Stimulated activated naive CD8-positive, alpha-beta T cell treated with anti-CD3 and anti-CD28 coated beads, Interleukin-15, amount 100 ng/mL, for 72 hours (primary cell): ENCODE measurements around the gene IL13RA2.

Source experiments
- ATAC-seq: fragments of 150-1000 bp; cut with Tn5 transposase; 2 replicates; pipeline ENCODE4 v1.10.0; 2021; ENCODE audit warnings: mild to moderate bottlenecking, moderate library complexity
- DNase-seq, 2 donors: peaks; one replicate each; pipeline ENCODE4 v3.0.0; 2021 to 2022
- H3K27ac Mint-ChIP-seq, 2 donors: one replicate each; pipeline ENCODE4 v1.8.0; 2022; ENCODE audit warnings: mild to moderate bottlenecking in 2 of 2, mixed read lengths in 2 of 2, moderate library complexity in 2 of 2
- H3K27me3 Mint-ChIP-seq: one replicate; pipeline ENCODE4 v1.8.0; 2022; ENCODE audit warnings: mixed read lengths
- H3K4me1 Mint-ChIP-seq: one replicate; pipeline ENCODE4 v1.8.0; 2022; ENCODE audit warnings: mild to moderate bottlenecking, mixed read lengths
- H3K4me3 Mint-ChIP-seq, 2 donors: one replicate each; pipeline ENCODE4 v1.8.0; 2022; ENCODE audit warnings: mild to moderate bottlenecking in 2 of 2, mixed read lengths in 2 of 2, moderate library complexity in 1 of 2
- H3K9me3 Mint-ChIP-seq, 2 donors: one replicate each; pipeline ENCODE4 v1.8.0; 2022; ENCODE audit warnings: mixed read lengths in 2 of 2

The IL13RA2 gene

GRCh38 chrX:115017455-115017854 lies at the start of gene IL13RA2:
TSS of gene IL13RA2 (minus strand) at chrX:115017616. CDS start at chrX:115017269, 347 bp downstream.
- no peaks in the 10 kb centered on the region for H3K4me1 Mint-ChIP-seq
- no peaks in the 10 kb centered on the region for H3K9me3 Mint-ChIP-seq
- ATAC-seq (no peak), DNase-seq (no peak)
- H3K27me3 Mint-ChIP-seq: no peaks in the 10 kb centered on the region
- no peak within 1 kb of the TSS for H3K4me3 Mint-ChIP-seq
- no peak within 1 kb of the TSS for H3K27ac Mint-ChIP-seq

GRCh38 chrX:115065304-115065703 lies 47.9 kb upstream of the IL13RA2 start:
- Mint-ChIP-seq H3K4me1 (no peaks in the 10 kb centered on the region), H3K4me3 (no peak overlapping the region), H3K27ac (no peak overlapping the region), H3K27me3 (no peaks in the 10 kb centered on the region), H3K9me3 (peaks cover 0 to 8% of the 10 kb centered on the region in 2 donors)
- no peak for DNase-seq
- no peak for ATAC-seq

- H3K9me3 Mint-ChIP-seq: peaks cover 3 to 13% of the 10 kb centered on the region in 2 donors
- DNase-seq: no peak
Observed at GRCh38 chrX:115060013-115060412, 42.6 kb upstream of the IL13RA2 start.

GRCh38 chrX:115058276-115058675 lies 40.9 kb upstream of the IL13RA2 start:
- DNase-seq: no peak
- H3K4me1 Mint-ChIP-seq: no peaks in the 10 kb centered on the region

More at GRCh38 chrX:115060013-115060412, 42.6 kb upstream of the IL13RA2 start:
- Mint-ChIP-seq H3K4me1 (no peaks in the 10 kb centered on the region), H3K27me3 (no peaks in the 10 kb centered on the region), H3K4me3 (no peak overlapping the region), H3K27ac (no peak overlapping the region)
- no peak for ATAC-seq

GRCh38 chrX:115054876-115055275 lies 37.5 kb upstream of the IL13RA2 start:
- DNase-seq (no peak), ATAC-seq (no peak)
- H3K9me3 Mint-ChIP-seq: peaks cover 3 to 9% of the 10 kb centered on the region in 2 donors
- no peak overlapping the region for H3K4me3 Mint-ChIP-seq
- H3K27me3 Mint-ChIP-seq: no peaks in the 10 kb centered on the region
- no peak overlapping the region for H3K27ac Mint-ChIP-seq
- H3K4me1 Mint-ChIP-seq: no peaks in the 10 kb centered on the region

More at GRCh38 chrX:115058276-115058675, 40.9 kb upstream of the IL13RA2 start:
- H3K4me3 Mint-ChIP-seq: no peak overlapping the region
- H3K27ac Mint-ChIP-seq: no peak overlapping the region
- H3K9me3 Mint-ChIP-seq: peaks cover 3 to 14% of the 10 kb centered on the region in 2 donors
- H3K27me3 Mint-ChIP-seq: no peaks in the 10 kb centered on the region
- no peak for ATAC-seq

GRCh38 chrX:115053223-115053622 lies 35.8 kb upstream of the IL13RA2 start:
- Mint-ChIP-seq H3K27ac (no peak overlapping the region), H3K4me1 (no peaks in the 10 kb centered on the region), H3K9me3 (peaks cover 3 to 9% of the 10 kb centered on the region in 2 donors), H3K27me3 (no peaks in the 10 kb centered on the region), H3K4me3 (no peak overlapping the region)
- ATAC-seq (no peak), DNase-seq (no peak)

- no peak for ATAC-seq
- H3K4me1 Mint-ChIP-seq: no peaks in the 10 kb centered on the region
Observed at GRCh38 chrX:115047715-115048114, 30.3 kb upstream of the IL13RA2 start.

GRCh38 chrX:115047181-115047580 lies 29.8 kb upstream of the IL13RA2 start:
- no peak for DNase-seq
- Mint-ChIP-seq H3K4me3 (no peak overlapping the region), H3K27ac (no peak overlapping the region), H3K4me1 (no peaks in the 10 kb centered on the region), H3K9me3 (no peaks in the 10 kb centered on the region), H3K27me3 (no peaks in the 10 kb centered on the region)
- ATAC-seq: no peak

More at GRCh38 chrX:115047715-115048114, 30.3 kb upstream of the IL13RA2 start:
- no peak for DNase-seq
- H3K27me3 Mint-ChIP-seq: no peaks in the 10 kb centered on the region
- H3K4me3 Mint-ChIP-seq: no peak overlapping the region
- no peaks in the 10 kb centered on the region for H3K9me3 Mint-ChIP-seq
- H3K27ac Mint-ChIP-seq: no peak overlapping the region

- no peaks in the 10 kb centered on the region for H3K9me3 Mint-ChIP-seq
- no peak overlapping the region for H3K4me3 Mint-ChIP-seq
- no peaks in the 10 kb centered on the region for H3K4me1 Mint-ChIP-seq
- DNase-seq (no peak), ATAC-seq (no peak)
- no peaks in the 10 kb centered on the region for H3K27me3 Mint-ChIP-seq
- no peak overlapping the region for H3K27ac Mint-ChIP-seq
Observed at GRCh38 chrX:115040417-115040816, 23.0 kb upstream of the IL13RA2 start.

GRCh38 chrX:115038406-115038805 lies 21.0 kb upstream of the IL13RA2 start:
- no peaks in the 10 kb centered on the region for H3K27me3 Mint-ChIP-seq
- no peaks in the 10 kb centered on the region for H3K9me3 Mint-ChIP-seq
- H3K4me1 Mint-ChIP-seq: no peaks in the 10 kb centered on the region
- no peak overlapping the region for H3K27ac Mint-ChIP-seq
- no peak overlapping the region for H3K4me3 Mint-ChIP-seq
- ATAC-seq: no peak
- DNase-seq: no peak

GRCh38 chrX:115036029-115036428 lies 18.6 kb upstream of the IL13RA2 start:
- no peak overlapping the region for H3K27ac Mint-ChIP-seq
- ATAC-seq: no peak
- no peaks in the 10 kb centered on the region for H3K4me1 Mint-ChIP-seq
- H3K27me3 Mint-ChIP-seq: no peaks in the 10 kb centered on the region
- no peaks in the 10 kb centered on the region for H3K9me3 Mint-ChIP-seq
- H3K4me3 Mint-ChIP-seq: no peak overlapping the region
- DNase-seq: no peak

- Mint-ChIP-seq H3K4me1 (no peaks in the 10 kb centered on the region), H3K27ac (no peak overlapping the region), H3K4me3 (no peak overlapping the region), H3K9me3 (no peaks in the 10 kb centered on the region), H3K27me3 (no peaks in the 10 kb centered on the region)
- ATAC-seq: no peak
- no peak for DNase-seq
Observed at GRCh38 chrX:115031989-115032388, 14.6 kb upstream of the IL13RA2 start.

GRCh38 chrX:115030625-115031024 lies 13.2 kb upstream of the IL13RA2 start:
- Mint-ChIP-seq H3K9me3 (peaks cover 0 to 7% of the 10 kb centered on the region in 2 donors), H3K4me1 (no peaks in the 10 kb centered on the region), H3K27me3 (no peaks in the 10 kb centered on the region), H3K27ac (no peak overlapping the region), H3K4me3 (no peak overlapping the region)
- no peak for ATAC-seq
- no peak for DNase-seq

- DNase-seq: no peak
- Mint-ChIP-seq H3K27me3 (no peaks in the 10 kb centered on the region), H3K4me3 (no peak overlapping the region), H3K9me3 (peaks cover 0 to 7% of the 10 kb centered on the region in 2 donors), H3K4me1 (no peaks in the 10 kb centered on the region), H3K27ac (no peak overlapping the region)
- ATAC-seq: no peak
Observed at GRCh38 chrX:115029869-115030570, 12.6 kb upstream of the IL13RA2 start.

GRCh38 chrX:115029440-115029839 lies 12.0 kb upstream of the IL13RA2 start:
- Mint-ChIP-seq H3K27me3 (no peaks in the 10 kb centered on the region), H3K27ac (no peak overlapping the region), H3K4me3 (no peak overlapping the region), H3K9me3 (peaks cover 0 to 7% of the 10 kb centered on the region in 2 donors), H3K4me1 (no peaks in the 10 kb centered on the region)
- no peak for DNase-seq
- ATAC-seq: no peak

GRCh38 chrX:115023811-115024210 lies 6.4 kb upstream of the IL13RA2 start:
- H3K27ac Mint-ChIP-seq: no peak overlapping the region
- DNase-seq: no peak
- H3K9me3 Mint-ChIP-seq: peaks cover 0 to 7% of the 10 kb centered on the region in 2 donors
- H3K27me3 Mint-ChIP-seq: no peaks in the 10 kb centered on the region
- H3K4me1 Mint-ChIP-seq: no peaks in the 10 kb centered on the region
- ATAC-seq: no peak
- H3K4me3 Mint-ChIP-seq: no peak overlapping the region

GRCh38 chrX:115023139-115023538 lies 5.7 kb upstream of the IL13RA2 start:
- Mint-ChIP-seq H3K27ac (no peak overlapping the region), H3K4me3 (no peak overlapping the region), H3K27me3 (no peaks in the 10 kb centered on the region), H3K9me3 (peaks cover 0 to 7% of the 10 kb centered on the region in 2 donors), H3K4me1 (no peaks in the 10 kb centered on the region)
- DNase-seq: no peak
- ATAC-seq: no peak
